ENCODE results near the gene SCO2.

SCO2 gene

GRCh38 chr22:50513175-50513574 is 12.2 kb downstream of the SCO2 start:
- Histone ChIP-seq H3K27ac (ENCODE audit: low read depth, low read length) (no peak overlapping the region), H3K36me3 (ENCODE audit: control insufficient read depth, insufficient read depth, low read length) (peaks cover 20% of the 10 kb centered on the region), H3K9ac (ENCODE audit: low read length) (no peak overlapping the region)

DNA sequence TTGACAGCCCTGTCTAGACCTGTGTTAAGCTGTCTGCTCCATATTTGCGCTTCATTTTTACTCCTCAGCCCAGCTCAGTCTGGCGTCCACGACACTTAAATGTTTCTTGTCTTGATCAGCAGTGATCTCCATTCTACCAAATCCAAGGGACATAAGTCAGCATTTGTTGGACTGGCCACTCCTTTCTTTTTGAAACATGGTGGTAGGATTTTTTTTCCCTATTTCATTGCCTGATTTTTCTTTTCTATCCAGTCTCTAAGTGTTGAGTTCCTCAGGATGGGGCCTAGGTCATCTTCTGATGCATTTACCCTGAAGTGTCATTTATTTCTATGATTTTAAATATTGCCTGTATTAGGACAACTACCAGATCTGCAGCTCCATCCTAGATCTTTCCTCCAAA is 16.5 kb downstream of the SCO2 start:
- Histone ChIP-seq H3K4me1 (ENCODE audit: control insufficient read depth, insufficient read depth, low read length) (peaks cover 17% of the 10 kb centered on the region), H3K27me3 (ENCODE audit: control insufficient read depth, insufficient read depth, low read length) (no peaks in the 10 kb centered on the region), H3K9me3 (ENCODE audit: control insufficient read depth, insufficient read depth, low read depth, low read length) (no peaks in the 10 kb centered on the region), H3K4me3 (ENCODE audit: low read depth, low read length) (peak overlapping the region; percentile 100), H3K9ac (ENCODE audit: low read length) (peak overlapping the region; percentile 99), H3K27ac (ENCODE audit: low read depth, low read length) (no peak overlapping the region), H3K36me3 (ENCODE audit: control insufficient read depth, insufficient read depth, low read length) (peaks cover 16% of the 10 kb centered on the region)

More at GRCh38 chr22:50513175-50513574, 12.2 kb downstream of the SCO2 start:
- Histone ChIP-seq H3K4me3 (ENCODE audit: low read depth, low read length) (no peak overlapping the region), H3K27me3 (ENCODE audit: control insufficient read depth, insufficient read depth, low read length) (no peaks in the 10 kb centered on the region), H3K4me1 (ENCODE audit: control insufficient read depth, insufficient read depth, low read length) (0 out of 2 replicates have a peak, but pooled peaks cover 4% of the 10 kb centered on the region), H3K9me3 (ENCODE audit: control insufficient read depth, insufficient read depth, low read depth, low read length) (no peaks in the 10 kb centered on the region)

DNA sequence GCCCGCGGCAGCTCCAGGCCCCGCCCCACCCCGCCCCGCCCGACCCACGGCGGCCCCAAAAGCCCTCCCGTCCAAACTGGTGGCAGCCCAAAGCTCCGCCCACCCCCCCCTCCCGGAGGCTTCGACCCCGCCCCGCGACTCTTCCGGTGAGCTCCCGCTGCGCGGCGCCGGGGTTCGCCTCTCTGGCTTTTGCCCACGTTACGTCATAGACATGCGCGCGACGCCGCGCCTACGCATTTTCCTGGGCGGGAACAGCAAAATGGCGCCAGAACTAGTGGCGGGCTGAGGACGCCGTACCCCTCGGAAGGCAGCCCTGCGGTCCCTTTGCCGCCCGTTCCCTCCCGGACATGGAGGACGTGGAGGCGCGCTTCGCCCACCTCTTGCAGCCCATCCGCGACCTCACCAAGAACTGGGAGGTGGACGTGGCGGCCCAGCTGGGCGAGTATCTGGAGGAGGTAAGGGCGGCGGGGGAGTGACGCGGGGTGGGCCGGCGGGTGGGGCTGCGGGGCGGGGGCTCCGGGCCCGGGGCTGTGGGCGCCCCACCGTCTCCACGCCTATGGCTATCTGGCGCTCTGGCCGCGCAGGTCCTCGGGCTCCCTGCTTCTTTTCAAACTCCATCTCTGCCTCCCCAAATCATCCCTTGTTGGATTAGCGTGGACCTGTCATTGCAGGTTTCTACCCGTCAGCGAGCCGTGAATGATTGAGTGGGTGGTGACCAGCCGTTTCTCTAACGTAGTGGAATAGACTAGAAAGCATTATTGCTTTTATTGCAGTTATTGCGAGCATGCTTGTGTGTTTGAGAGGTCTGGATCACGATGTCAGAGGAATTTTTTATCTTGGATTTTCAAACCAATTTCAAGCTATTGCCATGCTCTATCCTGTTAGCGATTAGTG is 17.2 kb downstream of the SCO2 start, which contains the start of gene NCAPH2:
TSS of gene NCAPH2 (plus strand) at position 234 of the 894 bp plus-strand sequence. CDS start at position 348, 114 bp downstream.
- Histone ChIP-seq H3K4me1 (ENCODE audit: control insufficient read depth, insufficient read depth, low read length) (peaks cover 17% of the 10 kb centered on the region), H3K27ac (ENCODE audit: low read depth, low read length) (peak within 1 kb of the TSS; percentile 98), H3K9me3 (ENCODE audit: control insufficient read depth, insufficient read depth, low read depth, low read length) (no peaks in the 10 kb centered on the region), H3K4me3 (ENCODE audit: low read depth, low read length) (peak within 1 kb of the TSS; percentile 100), H3K9ac (ENCODE audit: low read length) (peak within 1 kb of the TSS; percentile 99), H3K27me3 (ENCODE audit: control insufficient read depth, insufficient read depth, low read length) (no peaks in the 10 kb centered on the region), H3K36me3 (ENCODE audit: control insufficient read depth, insufficient read depth, low read length) (peaks cover 16% of the 10 kb centered on the region)

GRCh38 chr22:50507421-50507990 is 17.9 kb downstream of the SCO2 start, which contains the start of gene LMF2:
LMF2 (minus strand) TSS chr22:50507702; CDS start chr22:50507675, 27 bp downstream.
- H3K9me3 ChIP-seq (ENCODE audit: control insufficient read depth, insufficient read depth, low read depth, low read length): no peaks in the 10 kb centered on the region
- H3K4me3 ChIP-seq (ENCODE audit: low read depth, low read length): peak within 1 kb of the TSS; percentile 100
- peak within 1 kb of the TSS; percentile 99 for H3K9ac ChIP-seq (ENCODE audit: low read length)
- peaks cover 17% of the 10 kb centered on the region for H3K4me1 ChIP-seq (ENCODE audit: control insufficient read depth, insufficient read depth, low read length)
- H3K36me3 ChIP-seq (ENCODE audit: control insufficient read depth, insufficient read depth, low read length): peaks cover 20% of the 10 kb centered on the region
- H3K27me3 ChIP-seq (ENCODE audit: control insufficient read depth, insufficient read depth, low read length): no peaks in the 10 kb centered on the region
- H3K27ac ChIP-seq (ENCODE audit: low read depth, low read length): peak within 1 kb of the TSS; percentile 98

DNA sequence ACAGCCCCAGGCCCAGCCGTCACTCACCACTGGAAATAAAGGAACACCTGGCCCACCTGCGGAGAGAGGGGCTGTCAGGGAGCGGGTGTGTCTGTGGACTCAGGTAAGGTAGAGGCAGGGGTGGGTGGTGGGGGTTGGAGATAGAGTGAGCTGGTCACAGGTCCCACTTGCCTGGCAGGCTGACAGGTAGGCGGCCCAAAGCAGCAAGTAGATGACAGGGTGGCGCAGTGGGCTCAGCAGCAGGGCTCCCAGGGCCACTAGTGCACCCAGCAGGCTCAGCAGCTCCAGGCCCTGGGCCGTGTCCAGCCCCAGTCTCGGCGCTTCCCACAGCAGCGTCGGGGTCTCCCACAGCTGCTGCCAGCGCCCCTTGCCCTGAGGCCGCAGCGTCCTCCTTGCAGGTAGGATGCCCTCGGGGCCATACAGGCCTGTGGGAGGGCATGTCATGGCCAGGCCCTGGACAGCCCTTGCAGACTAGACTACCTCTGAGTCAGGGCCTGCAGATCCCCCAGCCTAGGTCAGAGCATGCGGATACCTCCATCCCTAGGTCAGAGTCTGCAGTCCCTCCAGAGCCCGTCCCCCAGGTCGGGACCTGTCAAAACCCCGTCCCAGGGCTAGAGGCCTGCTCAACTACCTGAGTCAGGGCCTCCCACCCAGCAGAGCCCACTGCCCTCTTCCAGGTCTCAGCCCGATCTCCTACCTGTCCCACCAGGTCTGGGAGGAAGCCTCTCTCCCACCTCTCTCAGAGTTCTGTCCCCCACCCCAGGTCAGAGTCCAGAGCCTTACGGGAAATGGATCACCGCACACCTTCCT is 18.6 kb downstream of the SCO2 start:
- H3K27me3 ChIP-seq (ENCODE audit: control insufficient read depth, insufficient read depth, low read length): no peaks in the 10 kb centered on the region
- no peaks in the 10 kb centered on the region for H3K9me3 ChIP-seq (ENCODE audit: control insufficient read depth, insufficient read depth, low read depth, low read length)
- peaks cover 17% of the 10 kb centered on the region for H3K4me1 ChIP-seq (ENCODE audit: control insufficient read depth, insufficient read depth, low read length)
- H3K9ac ChIP-seq (ENCODE audit: low read length): peak overlapping the region; percentile 76
- H3K4me3 ChIP-seq (ENCODE audit: low read depth, low read length): peak overlapping the region; percentile 98
- H3K27ac ChIP-seq (ENCODE audit: low read depth, low read length): peak overlapping the region; percentile 55; the same call in 1 of the 2 replicates
- H3K36me3 ChIP-seq (ENCODE audit: control insufficient read depth, insufficient read depth, low read length): peaks cover 22% of the 10 kb centered on the region

- H3K4me1 ChIP-seq (ENCODE audit: control insufficient read depth, insufficient read depth, low read length): peaks cover 17% of the 10 kb centered on the region
- peak overlapping the region; percentile 46 for H3K9ac ChIP-seq (ENCODE audit: low read length)
- no peak overlapping the region for H3K27ac ChIP-seq (ENCODE audit: low read depth, low read length)
- H3K9me3 ChIP-seq (ENCODE audit: control insufficient read depth, insufficient read depth, low read depth, low read length): no peaks in the 10 kb centered on the region
- peak overlapping the region; percentile 98; the same call in 1 of the 2 replicates for H3K4me3 ChIP-seq (ENCODE audit: low read depth, low read length)
- peaks cover 22% of the 10 kb centered on the region for H3K36me3 ChIP-seq (ENCODE audit: control insufficient read depth, insufficient read depth, low read length)
- no peaks in the 10 kb centered on the region for H3K27me3 ChIP-seq (ENCODE audit: control insufficient read depth, insufficient read depth, low read length)
Measured at GRCh38 chr22:50505776-50506610, 19.4 kb downstream of the SCO2 start.

GRCh38 chr22:50505276-50505775 is 20.1 kb downstream of the SCO2 start:
- no peak overlapping the region for H3K27ac ChIP-seq (ENCODE audit: low read depth, low read length)
- peaks cover 22% of the 10 kb centered on the region for H3K36me3 ChIP-seq (ENCODE audit: control insufficient read depth, insufficient read depth, low read length)
- H3K4me3 ChIP-seq (ENCODE audit: low read depth, low read length): no peak overlapping the region
- H3K27me3 ChIP-seq (ENCODE audit: control insufficient read depth, insufficient read depth, low read length): no peaks in the 10 kb centered on the region
- peaks cover 17% of the 10 kb centered on the region for H3K4me1 ChIP-seq (ENCODE audit: control insufficient read depth, insufficient read depth, low read length)
- no peak overlapping the region for H3K9ac ChIP-seq (ENCODE audit: low read length)
- no peaks in the 10 kb centered on the region for H3K9me3 ChIP-seq (ENCODE audit: control insufficient read depth, insufficient read depth, low read depth, low read length)

DNA sequence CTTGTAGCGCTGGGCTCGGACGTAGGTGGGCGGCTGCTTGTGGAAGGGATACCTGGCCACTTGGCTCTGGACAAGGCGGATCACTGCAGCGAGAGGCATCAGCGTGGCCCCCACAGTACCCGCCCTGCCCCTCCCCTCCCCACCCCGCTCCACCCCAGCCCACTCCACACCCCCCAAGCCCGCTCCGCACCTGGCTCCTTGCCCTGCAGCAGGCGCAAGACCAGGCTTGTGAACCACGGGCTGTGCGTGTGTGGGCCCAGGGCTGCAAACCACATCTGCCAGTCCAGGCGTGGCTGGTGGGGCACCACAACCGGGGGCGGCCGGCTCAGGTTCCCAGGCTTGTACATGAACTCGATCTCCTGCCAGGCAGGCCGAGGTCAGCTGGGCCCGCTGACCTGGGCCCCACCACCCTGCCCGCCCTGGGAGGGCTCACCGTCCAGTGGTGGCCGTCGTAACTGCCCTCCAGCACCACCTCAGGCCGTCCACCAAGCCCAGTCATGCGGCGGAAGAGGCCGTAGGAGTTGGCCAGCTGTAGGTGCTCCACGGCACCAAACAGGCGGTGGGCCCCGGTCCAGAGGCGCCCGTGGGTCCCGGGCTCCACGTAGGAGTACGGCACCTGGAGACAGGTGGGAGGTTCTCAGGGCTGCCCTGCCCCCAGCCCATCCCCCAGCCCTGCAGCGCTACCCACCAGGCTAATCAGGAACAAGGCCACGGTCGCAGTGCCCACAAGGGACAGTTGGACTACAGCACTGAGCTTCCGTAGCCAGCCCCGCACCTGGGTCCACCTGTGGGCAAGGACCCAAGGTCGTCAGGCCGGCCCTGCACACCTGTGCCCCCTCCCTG is 20.8 kb downstream of the SCO2 start:
- H3K9ac ChIP-seq (ENCODE audit: low read length): no peak overlapping the region
- peaks cover 17% of the 10 kb centered on the region for H3K4me1 ChIP-seq (ENCODE audit: control insufficient read depth, insufficient read depth, low read length)
- no peaks in the 10 kb centered on the region for H3K27me3 ChIP-seq (ENCODE audit: control insufficient read depth, insufficient read depth, low read length)
- no peak overlapping the region for H3K4me3 ChIP-seq (ENCODE audit: low read depth, low read length)
- H3K9me3 ChIP-seq (ENCODE audit: control insufficient read depth, insufficient read depth, low read depth, low read length): no peaks in the 10 kb centered on the region
- H3K27ac ChIP-seq (ENCODE audit: low read depth, low read length): no peak overlapping the region
- H3K36me3 ChIP-seq (ENCODE audit: control insufficient read depth, insufficient read depth, low read length): peaks cover 22% of the 10 kb centered on the region

DNA sequence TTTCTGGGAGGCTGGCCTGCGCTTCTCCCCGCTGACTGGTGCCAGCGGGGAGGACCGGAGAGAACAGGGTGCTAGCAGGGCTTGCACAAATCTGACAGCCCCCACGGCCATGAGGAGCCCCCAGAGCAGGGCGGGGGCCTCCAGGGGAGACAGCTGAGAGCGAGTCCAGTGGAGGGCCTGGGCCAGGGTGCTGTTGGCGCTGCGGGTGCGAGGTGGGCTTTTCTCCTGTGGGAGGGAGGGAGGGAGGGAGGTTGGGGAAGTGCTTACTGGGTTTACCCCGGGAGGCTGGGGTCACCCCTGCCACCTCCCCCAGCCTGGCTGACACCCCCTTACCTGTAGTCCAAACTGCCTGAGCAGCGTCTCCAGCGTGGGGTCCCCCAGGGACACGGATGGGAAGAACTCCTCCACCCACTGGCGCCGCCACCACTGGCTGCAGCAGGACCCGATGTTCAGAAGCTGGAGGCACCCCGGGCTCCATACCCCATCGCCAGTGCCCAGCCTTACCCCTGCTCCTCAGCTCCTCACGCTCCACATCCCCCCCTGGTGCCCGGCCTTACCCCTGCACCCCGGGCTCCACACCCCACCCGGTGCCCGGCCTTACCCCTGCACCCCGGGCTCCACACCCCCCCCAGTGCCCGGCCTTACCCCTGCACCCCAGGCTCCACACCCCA is 21.8 kb downstream of the SCO2 start:
- Histone ChIP-seq H3K4me3 (ENCODE audit: low read depth, low read length) (no peak overlapping the region), H3K4me1 (ENCODE audit: control insufficient read depth, insufficient read depth, low read length) (peaks cover 15% of the 10 kb centered on the region), H3K36me3 (ENCODE audit: control insufficient read depth, insufficient read depth, low read length) (peaks cover 22% of the 10 kb centered on the region), H3K27ac (ENCODE audit: low read depth, low read length) (no peak overlapping the region), H3K27me3 (ENCODE audit: control insufficient read depth, insufficient read depth, low read length) (no peaks in the 10 kb centered on the region), H3K9ac (ENCODE audit: low read length) (no peak overlapping the region), H3K9me3 (ENCODE audit: control insufficient read depth, insufficient read depth, low read depth, low read length) (no peaks in the 10 kb centered on the region)

Measured in HUES6 (cell line).